Sciatic nerve (tissue), 2 donors: ENCODE results near the gene SMOC1. TPM values are rescaled to one million over a fixed set of nuclear protein-coding genes. Genes with fewer than 3 reads are reported as not detected.

Source experiments
- ATAC-seq: fragments of 200-7000 bp; cut with Tn5 transposase; one replicate; pipeline ENCODE4 v1.9.1; 2020; ENCODE audit warnings: mild to moderate bottlenecking, moderate library complexity
- DNase-seq: peaks from one replicate; pipeline ENCODE4 v3.0.0-alpha.2; 2020; ENCODE audit warnings: low spot score
- intact Hi-C: fragments of 100-400 bp; cut with DNase I; formaldehyde crosslinking; loops from one replicate; pipeline ENCODE4 v1.14.2; 2022
- total RNA-seq: library from RNA; stranded (reverse); fragmentation: NEBNext Ultra II Directional; extraction: Animal tissue kit (Norgen Biotek cat#: 25700); gene quantifications from one replicate; pipeline ENCODE4 v1.2.1, GENCODE V29; 2021
- donor health status: DM: no; HTN: no; CAD: no.
- donor health status: DM: no; HTN: no; CAD: no.

The SMOC1 gene
- total RNA-seq, 1 donor from 2014 or later, result 12.9 TPM

DNA sequence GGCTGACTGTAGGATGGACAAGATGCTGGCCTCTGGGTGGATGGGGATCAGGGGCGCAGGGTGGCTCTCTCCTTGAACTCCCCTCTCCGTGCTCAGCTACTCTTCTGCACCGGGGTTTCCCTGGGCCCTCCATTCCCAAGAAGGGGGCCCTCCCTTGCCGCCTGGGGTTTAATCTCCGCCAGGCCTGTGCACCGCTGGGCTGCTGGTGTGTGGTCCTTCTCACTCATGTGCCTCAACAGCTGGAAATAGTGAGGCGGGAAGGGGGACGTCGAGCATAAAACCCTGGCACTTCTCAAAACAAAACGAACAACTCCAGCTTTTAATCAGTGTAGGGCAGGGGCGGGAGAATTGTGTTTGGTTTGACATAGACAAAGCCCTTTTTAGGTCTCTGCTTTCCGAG lies 19.0 kb upstream of the SMOC1 start:
- intact Hi-C loops, result no loop called here
- no peak for DNase-seq
- no peak for ATAC-seq

GRCh38 chr14:69861025-69861569 lies 18.1 kb upstream of the SMOC1 start:
- no peak for DNase-seq
- no peak for ATAC-seq
- intact Hi-C loops, result no loop called here

- intact Hi-C loops, result no loop called here
- ATAC-seq, result no peak
- no peak for DNase-seq
Observed at GRCh38 chr14:69863083-69863482, 16.1 kb upstream of the SMOC1 start.

DNA sequence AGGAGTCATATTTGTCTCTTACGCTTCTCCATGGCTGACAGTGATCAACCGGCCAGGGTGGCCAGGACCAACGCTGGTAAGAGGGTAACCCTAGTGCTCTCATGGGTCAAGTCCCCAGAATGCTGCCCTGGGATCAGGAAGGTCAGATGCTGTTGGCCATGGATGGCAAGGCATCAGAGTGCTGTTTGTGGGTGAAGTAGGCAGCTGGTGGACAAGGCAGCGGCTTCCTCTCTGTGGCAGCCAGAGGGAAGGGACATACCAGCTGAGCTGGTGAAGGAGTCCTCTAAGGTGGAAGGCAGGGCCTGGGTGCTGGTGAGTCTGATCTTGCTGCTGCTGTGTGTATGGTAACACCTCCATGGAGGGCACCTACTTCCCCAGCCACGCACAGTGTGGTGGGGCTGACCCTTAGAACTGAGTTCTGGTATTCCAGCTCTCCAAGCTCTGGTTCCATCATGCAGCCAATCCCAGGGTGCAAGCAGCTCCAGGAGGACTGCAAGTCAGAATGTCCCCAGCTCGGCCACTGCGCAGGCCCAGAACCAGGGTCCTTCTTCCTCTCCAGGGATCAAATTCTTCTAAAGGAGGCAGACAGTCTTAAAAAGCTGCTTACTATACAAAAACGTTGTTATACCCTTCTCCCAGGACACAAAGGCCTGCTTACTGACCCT lies 13.4 kb upstream of the SMOC1 start:
- ATAC-seq (no peak), DNase-seq (no peak)
- intact Hi-C loops, result no loop called here

DNA sequence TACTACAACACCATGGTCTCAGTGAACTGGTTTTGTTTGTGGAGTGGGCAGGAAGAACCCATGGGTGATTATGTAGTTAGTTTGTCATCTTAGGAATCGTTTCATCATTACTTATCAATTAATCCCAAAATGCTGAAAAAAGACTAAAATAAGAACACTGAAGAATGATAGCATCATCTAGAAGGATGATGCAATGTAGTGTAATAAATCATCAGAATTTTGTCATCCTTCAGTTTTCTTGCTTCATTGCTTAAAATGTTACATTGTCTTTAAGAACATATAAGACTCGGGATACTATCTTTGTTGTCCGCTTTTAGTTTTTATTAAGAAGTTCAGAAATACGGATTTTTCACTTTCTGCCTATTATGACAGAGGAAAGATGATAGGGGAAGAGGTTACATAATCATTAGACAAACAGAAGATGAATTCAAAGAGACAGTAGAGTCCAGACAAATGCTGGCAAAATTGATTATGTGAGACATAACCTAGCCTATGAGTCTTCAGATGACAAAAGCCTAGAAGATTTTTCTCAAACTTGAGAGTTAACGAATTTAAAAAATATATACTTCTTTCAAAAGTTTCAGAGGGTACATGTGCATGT lies 10.8 kb upstream of the SMOC1 start:
- DNase-seq, result no peak
- intact Hi-C loops, result no loop called here
- ATAC-seq, result no peak

- ATAC-seq (no peak), DNase-seq (no peak)
- intact Hi-C loops, result no loop called here
Observed at GRCh38 chr14:69870613-69871012, 8.6 kb upstream of the SMOC1 start.

DNA sequence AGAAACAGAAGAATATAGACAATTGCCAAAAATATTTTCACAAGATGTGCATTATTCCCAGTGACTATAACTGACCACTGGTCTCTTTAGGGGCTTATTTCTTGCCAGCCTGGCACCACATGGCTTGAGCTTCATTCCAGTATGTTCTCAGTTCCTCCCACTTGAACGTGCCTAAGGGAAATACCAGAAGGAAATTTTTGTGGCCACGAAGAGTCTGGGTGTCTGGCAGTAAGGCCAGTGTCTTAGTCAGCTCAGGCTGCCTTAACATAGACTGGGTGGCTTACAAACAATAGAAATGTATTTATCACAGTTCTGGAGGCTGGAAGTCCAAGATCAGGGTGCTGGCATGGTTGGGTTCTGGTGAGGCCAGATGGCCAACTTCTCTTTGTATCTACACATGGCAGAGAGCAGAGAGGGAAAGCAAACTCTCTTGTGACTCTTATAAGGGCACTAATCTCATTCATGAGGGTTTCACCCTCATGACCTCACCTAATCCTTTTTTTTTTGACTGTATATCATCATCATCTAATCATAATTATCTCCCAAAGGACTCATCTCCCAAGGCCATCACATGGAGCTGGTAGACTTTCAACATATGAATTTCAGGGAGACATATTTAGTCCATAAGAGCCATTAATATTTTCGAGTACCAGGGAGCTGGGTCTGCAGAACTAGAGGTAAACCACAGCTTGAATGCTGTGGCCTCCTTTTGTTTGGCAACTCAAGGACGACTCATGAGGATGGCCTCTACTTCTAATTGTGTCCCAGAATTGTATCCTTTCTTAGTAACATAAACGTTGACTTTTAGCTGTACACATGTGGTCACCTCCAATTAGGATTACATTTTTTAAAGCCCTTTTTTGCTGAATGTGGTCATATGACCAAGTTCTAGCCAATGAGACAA lies 5.1 kb upstream of the SMOC1 start:
- DNase-seq, result no peak
- ATAC-seq, result no peak
- intact Hi-C loops, result no loop called here

- ATAC-seq (peak; percentile 77), DNase-seq (no peak)
- intact Hi-C loops, result no loop called here
Observed at GRCh38 chr14:69876221-69876847, 2.9 kb upstream of the SMOC1 start.

GRCh38 chr14:69876848-69877306 lies 2.3 kb upstream of the SMOC1 start:
- intact Hi-C loops, result no loop called here
- peak; percentile 81 for ATAC-seq
- DNase-seq, result no peak

GRCh38 chr14:69877492-69877891 lies 1.7 kb upstream of the SMOC1 start:
- peak; percentile 58 for ATAC-seq
- no peak for DNase-seq
- intact Hi-C loops, result no loop called here

- intact Hi-C loops, result no loop called here
- no peak for DNase-seq
- no peak for ATAC-seq
Observed at GRCh38 chr14:69878251-69878650, 965 bp upstream of the SMOC1 start.

DNA sequence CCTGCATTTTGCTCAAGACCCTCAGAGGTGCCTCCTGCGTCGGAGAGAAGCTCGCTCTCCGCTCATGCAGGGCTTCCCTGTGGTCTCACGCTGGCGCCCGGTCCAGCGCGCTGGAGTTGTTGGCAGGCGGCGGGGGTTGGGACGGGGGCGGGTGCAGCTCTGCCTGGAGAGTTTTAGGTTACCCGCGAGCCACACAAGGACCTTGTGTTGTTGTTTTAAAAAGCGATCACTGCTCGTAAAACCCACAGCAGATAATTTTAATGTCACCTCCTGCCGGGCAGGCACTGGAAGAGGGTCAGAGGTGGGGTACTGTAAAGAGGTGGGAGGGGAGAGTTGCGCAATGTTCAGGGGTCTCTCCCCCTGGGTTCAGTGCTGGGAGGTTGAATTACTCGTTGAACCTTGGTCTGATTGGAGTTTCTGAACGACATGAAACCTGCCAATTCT lies 850 bp downstream of the SMOC1 start:
- DNase-seq (no peak), ATAC-seq (peak; percentile 8)
- intact Hi-C loops, result no loop called here

DNA sequence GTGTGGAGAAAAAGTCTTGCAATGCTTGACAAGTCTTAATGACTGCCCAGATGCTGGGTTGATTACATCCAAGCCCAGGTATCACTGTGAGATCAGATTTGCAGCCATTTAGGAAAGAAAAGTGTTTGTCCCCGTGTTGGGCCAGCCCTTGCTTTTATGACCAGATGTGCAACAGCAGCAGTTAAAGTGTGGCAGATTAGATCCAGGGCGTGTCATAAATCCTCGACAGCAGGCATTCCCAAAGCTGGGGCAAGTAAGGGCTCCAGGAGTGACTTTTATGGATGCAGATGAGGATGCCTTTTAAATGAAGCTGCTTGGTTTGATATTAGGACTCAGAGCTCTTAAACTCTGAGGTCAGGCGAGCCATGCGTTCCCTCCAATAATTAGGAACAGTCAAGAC lies 1.7 kb downstream of the SMOC1 start:
- DNase-seq, result no peak
- no peak for ATAC-seq
- intact Hi-C loops, result no loop called here

- no peak for ATAC-seq
- no peak for DNase-seq
- intact Hi-C loops, result no loop called here
Observed at GRCh38 chr14:69882116-69882864, 3.1 kb downstream of the SMOC1 start.

DNA sequence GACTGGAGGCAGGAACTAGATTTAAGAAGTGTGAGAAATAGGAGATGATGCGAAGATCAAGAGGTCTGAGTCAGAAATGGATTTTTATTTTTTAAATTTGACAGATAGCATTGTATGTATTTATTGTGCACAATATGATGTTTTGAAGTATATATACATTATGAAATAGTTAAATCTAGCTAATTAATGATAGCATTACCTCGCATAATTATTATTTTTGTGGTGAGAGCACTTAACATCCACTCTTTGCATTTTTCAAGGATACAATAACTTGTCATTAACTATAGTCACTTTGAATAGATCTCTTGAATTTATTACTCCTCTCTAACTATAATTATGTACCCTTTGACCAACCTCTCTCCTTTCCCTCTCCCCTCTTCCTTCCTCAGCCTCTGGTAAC lies 3.7 kb downstream of the SMOC1 start:
- DNase-seq (no peak), ATAC-seq (no peak)
- intact Hi-C loops, result no loop called here

DNA sequence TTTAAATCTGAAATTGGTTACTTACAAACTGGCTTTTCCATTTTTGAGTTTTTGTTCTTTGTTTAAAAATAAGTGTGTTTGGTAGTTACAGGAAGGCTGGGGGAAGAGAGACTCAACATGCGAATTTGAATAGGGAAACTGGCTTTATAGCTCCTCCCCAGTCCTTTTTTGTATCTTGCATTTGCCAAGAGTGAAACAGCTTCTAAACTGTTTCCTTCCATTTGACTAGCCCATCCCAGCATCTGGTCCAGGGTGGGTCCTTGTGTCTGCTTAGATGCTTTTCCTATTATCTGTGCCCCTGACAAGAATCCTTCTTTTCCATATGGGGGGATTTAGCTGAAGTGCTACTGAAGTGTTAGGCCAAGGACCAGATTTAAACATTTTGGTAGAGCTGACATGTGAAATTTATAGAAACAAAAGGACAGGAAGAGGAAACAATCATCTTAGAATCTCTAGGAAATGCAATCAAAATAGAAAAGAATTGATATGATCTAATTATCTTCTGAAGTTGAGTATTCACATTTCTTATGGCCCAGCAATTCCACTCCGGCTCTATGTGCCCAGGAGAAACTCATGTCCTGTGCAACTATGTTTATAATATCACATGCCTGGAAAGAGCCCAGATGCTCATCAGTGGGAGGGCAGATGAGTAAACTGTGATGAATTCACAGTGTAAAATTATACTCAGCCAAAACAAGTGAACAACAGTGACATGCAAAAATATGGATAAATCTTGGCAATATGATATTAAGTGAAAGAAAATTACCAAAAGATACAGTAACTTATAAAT lies 7.4 kb downstream of the SMOC1 start:
- DNase-seq (no peak), ATAC-seq (no peak)
- intact Hi-C loops, result no loop called here

DNA sequence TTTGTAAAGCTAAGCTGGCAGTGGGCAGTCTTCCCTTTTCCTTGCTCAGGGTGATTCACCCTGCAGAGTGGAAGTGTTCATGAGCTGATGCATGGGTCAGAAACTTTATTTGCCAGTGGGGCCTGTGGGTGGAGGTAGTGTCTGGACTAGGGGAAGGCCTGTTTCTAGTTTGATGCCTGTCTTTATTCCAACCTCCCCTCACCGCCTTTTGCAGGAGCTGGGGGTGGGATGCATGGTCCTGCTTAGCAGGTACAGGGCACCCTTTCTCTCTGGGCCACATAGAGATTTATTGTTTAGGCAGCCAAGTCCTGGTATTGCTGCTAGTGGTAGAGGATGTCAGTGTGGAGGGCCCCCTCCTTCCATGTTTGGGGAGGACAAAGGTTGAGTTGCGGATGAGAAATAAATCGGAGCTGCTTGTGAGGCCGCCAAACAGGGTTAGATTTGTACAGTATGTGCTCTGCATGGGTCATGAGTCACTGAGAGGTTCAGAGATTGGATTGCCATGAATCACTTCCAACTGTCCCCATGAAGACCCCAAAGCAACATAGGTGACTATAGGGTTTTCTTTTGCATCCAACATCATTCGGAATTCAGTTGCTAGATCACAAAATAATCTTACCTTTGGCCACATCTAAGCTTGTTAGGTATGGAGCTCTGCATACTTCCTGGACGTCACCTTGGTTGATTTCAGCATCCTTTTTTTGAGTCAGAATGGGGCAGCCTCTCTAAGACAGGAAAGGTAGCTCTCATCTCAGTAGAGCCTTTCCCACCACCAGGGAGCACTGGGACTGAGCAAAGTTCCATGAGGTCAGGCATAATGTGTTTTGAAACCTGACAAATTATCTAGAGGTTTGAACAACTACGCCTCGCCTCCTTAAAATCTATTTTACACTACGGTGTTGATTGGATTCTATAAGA lies 8.8 kb downstream of the SMOC1 start:
- no peak for ATAC-seq
- no peak for DNase-seq
- intact Hi-C loops, result no loop called here
